HG02973 (cell line): ENCODE results near the gene CDK5.
"Not testable (repeated sequence)": the region's sequence is repeated elsewhere in the genome, so short reads cannot be mapped to it uniquely, and the experiment has no call there.

Source experiments
- ATAC-seq: cut with Tn5 transposase; IDR thresholded peaks from one replicate; pipeline ENCODE4 v1.9.1; 2021; ENCODE audit warnings: moderate library complexity; ENCODE audit not compliant: unreplicated experiment

The CDK5 gene

GRCh38 chr7:151017370-151017952 lies 40.2 kb downstream of the CDK5 start:
- ATAC-seq: no peak

GRCh38 chr7:151016942-151017341 lies 40.8 kb downstream of the CDK5 start:
- no peak for ATAC-seq

GRCh38 chr7:151016505-151016904 lies 41.2 kb downstream of the CDK5 start:
- ATAC-seq: no peak

DNA sequence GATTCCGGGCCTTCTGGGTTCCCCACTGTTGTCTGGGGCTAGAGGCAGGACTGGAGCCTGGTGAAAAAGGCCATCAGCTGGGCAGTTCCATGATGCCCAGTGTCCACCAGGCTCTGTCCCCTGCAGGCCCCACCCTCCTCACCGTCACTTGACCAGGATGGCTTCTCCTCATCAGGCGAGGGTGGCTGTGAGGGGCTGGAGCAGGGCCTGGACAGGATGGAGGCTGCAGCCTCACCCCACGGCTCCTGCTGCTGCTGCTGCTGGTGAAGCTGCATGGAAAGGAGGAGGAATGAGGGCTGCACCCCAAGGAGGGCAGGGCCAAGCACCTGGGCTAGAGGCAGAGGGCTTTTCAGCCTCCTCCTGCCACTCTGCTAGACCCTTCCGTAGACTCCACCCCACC lies 41.7 kb downstream of the CDK5 start:
- ATAC-seq: no peak

DNA sequence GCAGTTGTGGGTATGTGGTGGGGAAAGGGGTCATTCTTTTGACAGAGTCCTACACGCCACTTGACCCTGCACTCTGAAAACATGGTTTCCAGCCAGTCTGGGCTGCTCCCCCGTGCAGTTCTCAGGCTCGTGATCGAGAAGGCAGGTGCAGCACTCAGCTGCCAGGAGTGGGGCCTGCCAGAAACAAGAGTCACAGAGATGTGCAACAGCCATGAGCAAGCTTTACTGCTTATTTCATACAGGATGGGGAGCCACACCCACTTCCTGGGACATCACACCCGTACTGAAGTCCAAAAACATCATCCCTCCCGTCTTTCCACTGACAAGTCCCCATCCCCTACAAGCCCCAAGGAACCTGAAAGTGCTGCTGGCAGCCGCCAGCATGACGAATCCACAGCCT lies 42.7 kb downstream of the CDK5 start:
- ATAC-seq: no peak

DNA sequence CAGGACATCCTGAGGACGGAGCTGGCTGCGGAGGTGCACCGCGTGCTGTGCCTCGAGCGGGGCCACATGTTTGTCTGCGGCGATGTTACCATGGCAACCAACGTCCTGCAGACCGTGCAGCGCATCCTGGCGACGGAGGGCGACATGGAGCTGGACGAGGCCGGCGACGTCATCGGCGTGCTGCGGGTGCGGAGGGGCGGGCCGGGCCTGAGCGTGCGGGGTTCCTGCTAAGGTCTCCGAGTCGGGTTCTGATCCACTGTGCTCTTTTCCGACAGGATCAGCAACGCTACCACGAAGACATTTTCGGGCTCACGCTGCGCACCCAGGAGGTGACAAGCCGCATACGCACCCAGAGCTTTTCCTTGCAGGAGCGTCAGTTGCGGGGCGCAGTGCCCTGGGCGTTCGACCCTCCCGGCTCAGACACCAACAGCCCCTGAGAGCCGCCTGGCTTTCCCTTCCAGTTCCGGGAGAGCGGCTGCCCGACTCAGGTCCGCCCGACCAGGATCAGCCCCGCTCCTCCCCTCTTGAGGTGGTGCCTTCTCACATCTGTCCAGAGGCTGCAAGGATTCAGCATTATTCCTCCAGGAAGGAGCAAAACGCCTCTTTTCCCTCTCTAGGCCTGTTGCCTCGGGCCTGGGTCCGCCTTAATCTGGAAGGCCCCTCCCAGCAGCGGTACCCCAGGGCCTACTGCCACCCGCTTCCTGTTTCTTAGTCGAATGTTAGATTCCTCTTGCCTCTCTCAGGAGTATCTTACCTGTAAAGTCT lies 43.8 kb downstream of the CDK5 start:
- ATAC-seq: peak; percentile 64

GRCh38 chr7:151013356-151013732 lies 44.4 kb downstream of the CDK5 start:
- no peak for ATAC-seq

GRCh38 chr7:151012911-151013347 lies 44.8 kb downstream of the CDK5 start:
- ATAC-seq: no peak

GRCh38 chr7:151012031-151012692 lies 45.5 kb downstream of the CDK5 start:
- ATAC-seq: no peak

GRCh38 chr7:151011616-151012015 lies 46.1 kb downstream of the CDK5 start:
- ATAC-seq: not testable (repeated sequence)

DNA sequence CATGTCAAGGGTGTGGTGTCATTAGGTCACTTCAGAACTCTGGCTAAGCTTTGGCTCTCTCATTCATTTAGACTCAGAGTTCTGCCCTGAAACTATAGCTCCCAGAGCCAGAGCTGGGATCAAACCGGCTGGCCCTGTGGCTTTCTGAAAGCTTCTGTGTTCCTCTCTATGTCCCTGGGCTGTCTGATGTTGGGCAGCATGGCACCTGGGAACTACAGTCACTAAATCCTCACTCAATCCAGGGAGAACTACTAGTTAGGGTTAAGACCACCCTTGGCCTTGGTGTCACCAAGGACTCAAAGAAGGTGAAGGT lies 46.6 kb downstream of the CDK5 start:
- ATAC-seq: no peak

- ATAC-seq: no peak
Measured at GRCh38 chr7:151010307-151011096, 47.2 kb downstream of the CDK5 start.

DNA sequence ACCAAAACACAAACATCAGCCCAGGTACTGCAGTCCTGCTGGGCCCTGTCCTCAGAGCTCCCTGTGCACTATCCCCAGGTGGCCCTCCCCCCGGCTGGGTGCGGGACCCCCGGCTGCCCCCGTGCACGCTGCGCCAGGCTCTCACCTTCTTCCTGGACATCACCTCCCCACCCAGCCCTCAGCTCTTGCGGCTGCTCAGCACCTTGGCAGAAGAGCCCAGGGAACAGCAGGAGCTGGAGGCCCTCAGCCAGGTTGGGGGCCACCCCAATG lies 47.7 kb downstream of the CDK5 start:
- no peak for ATAC-seq

DNA sequence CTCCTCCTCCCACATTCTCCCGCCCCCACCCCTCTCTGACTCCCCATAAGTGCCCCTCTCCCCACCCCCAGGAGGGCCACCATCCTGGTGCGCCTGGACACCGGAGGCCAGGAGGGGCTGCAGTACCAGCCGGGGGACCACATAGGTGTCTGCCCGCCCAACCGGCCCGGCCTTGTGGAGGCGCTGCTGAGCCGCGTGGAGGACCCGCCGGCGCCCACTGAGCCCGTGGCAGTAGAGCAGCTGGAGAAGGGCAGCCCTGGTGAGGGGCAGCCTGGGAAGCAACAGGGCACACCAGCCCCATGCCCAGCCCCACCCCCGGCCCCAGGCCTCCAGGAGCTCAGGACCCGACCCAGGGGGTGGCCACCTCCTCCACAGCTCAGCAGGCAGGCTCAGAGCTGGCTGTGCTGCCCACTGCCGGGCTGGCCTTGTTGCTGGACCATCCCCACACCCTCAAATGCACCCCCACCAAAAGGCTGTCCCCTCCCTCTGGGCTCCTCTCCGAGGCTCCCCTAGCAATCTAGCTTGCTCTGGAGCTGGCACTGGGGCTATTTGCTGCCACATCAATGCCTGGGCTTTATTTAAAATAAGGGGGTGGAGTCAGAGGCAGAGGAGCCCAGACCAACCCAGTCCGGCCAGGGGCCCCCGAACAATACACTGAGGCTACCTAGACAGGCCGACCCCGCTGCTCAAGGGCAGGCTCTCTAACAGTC lies 48.2 kb downstream of the CDK5 start:
- no peak for ATAC-seq

DNA sequence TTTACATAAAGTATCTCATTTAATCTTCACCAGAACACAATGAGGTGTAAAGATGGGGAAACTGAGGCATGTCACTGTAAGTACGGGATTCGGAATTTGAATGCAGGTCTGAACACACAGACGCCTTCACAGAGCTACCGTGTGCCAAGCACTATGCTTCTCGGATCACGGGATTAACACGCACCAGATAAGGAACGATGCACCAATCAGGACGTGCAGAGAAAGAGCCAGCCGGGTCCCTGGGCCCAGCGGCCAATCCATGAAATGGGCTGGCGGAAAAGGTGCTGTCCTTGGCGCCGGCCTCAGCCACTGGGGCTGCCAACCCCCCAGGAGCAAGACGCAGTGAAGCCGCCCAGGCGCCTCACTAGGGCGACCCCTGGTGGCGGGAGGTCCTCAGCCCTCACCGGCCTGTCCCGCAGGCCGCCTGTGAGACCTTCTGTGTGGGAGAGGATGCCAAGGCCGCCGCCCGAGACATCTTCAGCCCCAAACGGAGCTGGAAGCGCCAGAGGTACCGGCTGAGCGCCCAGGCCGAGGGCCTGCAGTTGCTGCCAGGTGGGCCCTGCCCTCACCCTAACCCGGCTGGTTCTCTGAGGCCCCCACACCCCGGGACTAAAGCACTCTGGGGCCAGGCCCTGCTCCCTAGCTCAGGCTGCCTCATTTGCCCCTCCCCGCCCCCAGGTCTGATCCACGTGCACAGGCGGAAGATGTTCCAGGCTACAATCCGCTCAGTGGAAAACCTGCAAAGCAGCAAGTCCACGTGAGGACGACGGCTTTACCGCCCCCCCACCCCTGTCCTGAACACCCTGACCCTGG lies 49.0 kb downstream of the CDK5 start:
- ATAC-seq: peak; percentile 72

- no peak for ATAC-seq
Measured at GRCh38 chr7:151008143-151008510, 49.6 kb downstream of the CDK5 start.

GRCh38 chr7:151007469-151007898 lies 50.2 kb downstream of the CDK5 start:
- no peak for ATAC-seq

- no peak for ATAC-seq
Measured at GRCh38 chr7:151006590-151007300, 51.0 kb downstream of the CDK5 start.

DNA sequence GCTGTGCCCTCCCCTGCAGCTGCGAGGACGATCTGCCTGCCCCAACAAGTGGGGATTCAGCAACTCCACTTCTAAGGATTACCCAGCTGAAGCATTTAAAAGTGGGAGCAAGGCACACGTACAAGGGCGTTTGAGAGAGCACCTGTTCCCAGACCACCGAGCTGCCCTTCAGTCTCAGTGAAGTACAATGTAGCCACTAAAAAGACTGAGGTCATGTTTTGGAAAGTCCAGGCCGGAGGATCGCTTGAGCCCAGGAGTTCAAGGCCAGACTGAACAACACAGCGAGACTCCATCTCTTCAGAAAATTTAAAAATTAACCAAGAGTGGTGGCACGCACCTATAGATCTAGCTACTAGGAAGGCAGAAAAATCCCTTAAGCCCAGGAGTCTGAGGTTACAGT lies 52.1 kb downstream of the CDK5 start:
- no peak for ATAC-seq
